ENCODE results near the gene CDKN2C. TPM values are rescaled to one million over a fixed set of nuclear protein-coding genes. Genes with fewer than 3 reads are reported as not detected.

Gene CDKN2C
- total RNA-seq, 1 donor from 2014 or later = 7.8 TPM

Other genes with a start within 250 kb of the CDKN2C start
- 40.4 TPM for gene FAF1, start 10.0 kb upstream of the CDKN2C start, total RNA-seq
- gene C1orf185, start 132.0 kb downstream of the CDKN2C start, total RNA-seq = not detected